HL-60 (cell line): ENCODE measurements around the gene UPF2.

ENCODE experiments used
- DNase-seq, 2 experiments: peaks; one replicate each; pipeline ENCODE4 v3.0.0-alpha.2; 2010 to 2020; ENCODE audit warnings: low read depth in 1 of 2, low spot score in 1 of 2
- H3K27ac ChIP-seq: fragments of 250-450 bp; sonication (Bioruptor Pico); replicated peaks from 2 replicates; pipeline ENCODE4 v1.5.1; 2020; ENCODE audit warnings: mild to moderate bottlenecking, moderate library complexity
- H3K27me3 ChIP-seq: fragments of 250-450 bp; sonication (Bioruptor Pico); 2 replicates; pipeline ENCODE4 v1.5.1; 2021; ENCODE audit warnings: mild to moderate bottlenecking, moderate library complexity; ENCODE audit not compliant: insufficient read depth, poor library complexity, severe bottlenecking
- H3K4me3 ChIP-seq: replicated peaks from 2 replicates; pipeline ENCODE4 v1.5.1; 2011; ENCODE audit warnings: mild to moderate bottlenecking, control low read depth, low read length; ENCODE audit not compliant: insufficient read depth
- GABPA ChIP-seq: IDR thresholded peaks from 2 replicates; pipeline ENCODE4 v1.6.1; 2012; ENCODE audit warnings: low read depth
- POLR2AphosphoS5 ChIP-seq: IDR thresholded peaks from 2 replicates; pipeline ENCODE4 v1.6.1; 2012; ENCODE audit warnings: low read depth
- SPI1 ChIP-seq: IDR thresholded peaks from 2 replicates; pipeline ENCODE4 v1.6.1; 2012; ENCODE audit warnings: low read depth, mild to moderate bottlenecking, borderline replicate concordance
- TF ChIP-seq, protein P1 (sequence below): IDR thresholded peaks from 2 replicates; pipeline ENCODE4 v1.6.1; 2012; ENCODE audit warnings: low read depth; ENCODE audit not compliant: insufficient replicate concordance
- TF ChIP-seq, protein P2 (sequence below): IDR thresholded peaks from one replicate; pipeline ENCODE4 v1.5.1; 2011; ENCODE audit warnings: low read length, control low read depth, inconsistent platforms; ENCODE audit not compliant: insufficient read depth

Gene UPF2

DNA sequence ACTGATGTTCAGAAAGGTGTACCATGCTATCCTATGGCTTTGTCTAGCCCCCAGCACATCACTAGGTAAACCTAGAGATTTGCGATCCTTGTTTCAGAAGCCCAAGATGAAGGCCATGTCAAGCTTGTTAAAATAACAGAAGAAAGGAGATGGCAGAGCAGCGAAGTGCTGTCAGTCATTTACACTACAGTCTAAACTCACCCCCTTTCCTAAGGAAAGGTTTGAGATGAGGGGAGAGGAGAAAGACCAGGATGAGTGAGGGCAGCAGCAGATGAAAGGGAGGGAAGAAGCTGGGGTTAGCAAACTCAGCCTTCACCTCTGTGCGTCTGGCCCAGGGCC, 144.6 kb downstream of the UPF2 start:
- Histone ChIP-seq H3K27ac (no peak overlapping the region), H3K27me3 (no peaks in the 10 kb centered on the region), H3K4me3 (no peak overlapping the region)
- DNase-seq: no peak
- TF ChIP-seq POLR2AphosphoS5: no peak

DNA sequence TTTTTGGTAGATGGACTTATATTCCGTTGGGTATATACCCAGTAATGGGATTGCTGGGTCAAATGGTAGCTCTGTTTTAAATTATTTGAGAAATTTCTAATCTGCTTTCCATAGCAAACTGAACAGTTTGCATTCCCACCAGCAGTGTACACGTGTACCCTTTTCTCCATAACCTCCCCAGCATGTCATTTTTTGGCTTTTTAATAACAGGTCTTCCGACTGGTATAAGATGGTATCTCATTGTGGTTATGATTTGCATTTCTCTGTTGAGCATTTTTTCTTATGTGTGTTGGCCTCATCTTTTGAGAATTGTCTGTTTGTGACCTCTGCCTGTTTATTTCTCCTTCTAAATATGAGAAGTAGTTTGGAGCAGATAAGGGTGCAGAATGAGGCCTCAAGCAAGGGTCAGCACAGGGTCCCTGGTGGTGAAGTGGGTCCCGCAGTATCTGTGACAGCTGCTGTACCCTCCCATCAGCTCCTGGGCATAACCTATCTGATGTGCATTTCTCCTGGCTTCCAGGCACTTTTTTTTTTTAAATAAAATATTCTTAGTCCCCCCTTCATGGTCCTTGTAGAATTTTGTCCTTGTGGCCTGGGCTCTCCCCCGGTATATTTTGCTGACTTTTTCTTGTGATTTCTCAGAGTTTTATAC, 145.9 kb downstream of the UPF2 start:
- TF ChIP-seq GABPA (no peak), POLR2AphosphoS5 (no peak), SPI1 (no peak)
- TF ChIP-seq, protein P1, sequence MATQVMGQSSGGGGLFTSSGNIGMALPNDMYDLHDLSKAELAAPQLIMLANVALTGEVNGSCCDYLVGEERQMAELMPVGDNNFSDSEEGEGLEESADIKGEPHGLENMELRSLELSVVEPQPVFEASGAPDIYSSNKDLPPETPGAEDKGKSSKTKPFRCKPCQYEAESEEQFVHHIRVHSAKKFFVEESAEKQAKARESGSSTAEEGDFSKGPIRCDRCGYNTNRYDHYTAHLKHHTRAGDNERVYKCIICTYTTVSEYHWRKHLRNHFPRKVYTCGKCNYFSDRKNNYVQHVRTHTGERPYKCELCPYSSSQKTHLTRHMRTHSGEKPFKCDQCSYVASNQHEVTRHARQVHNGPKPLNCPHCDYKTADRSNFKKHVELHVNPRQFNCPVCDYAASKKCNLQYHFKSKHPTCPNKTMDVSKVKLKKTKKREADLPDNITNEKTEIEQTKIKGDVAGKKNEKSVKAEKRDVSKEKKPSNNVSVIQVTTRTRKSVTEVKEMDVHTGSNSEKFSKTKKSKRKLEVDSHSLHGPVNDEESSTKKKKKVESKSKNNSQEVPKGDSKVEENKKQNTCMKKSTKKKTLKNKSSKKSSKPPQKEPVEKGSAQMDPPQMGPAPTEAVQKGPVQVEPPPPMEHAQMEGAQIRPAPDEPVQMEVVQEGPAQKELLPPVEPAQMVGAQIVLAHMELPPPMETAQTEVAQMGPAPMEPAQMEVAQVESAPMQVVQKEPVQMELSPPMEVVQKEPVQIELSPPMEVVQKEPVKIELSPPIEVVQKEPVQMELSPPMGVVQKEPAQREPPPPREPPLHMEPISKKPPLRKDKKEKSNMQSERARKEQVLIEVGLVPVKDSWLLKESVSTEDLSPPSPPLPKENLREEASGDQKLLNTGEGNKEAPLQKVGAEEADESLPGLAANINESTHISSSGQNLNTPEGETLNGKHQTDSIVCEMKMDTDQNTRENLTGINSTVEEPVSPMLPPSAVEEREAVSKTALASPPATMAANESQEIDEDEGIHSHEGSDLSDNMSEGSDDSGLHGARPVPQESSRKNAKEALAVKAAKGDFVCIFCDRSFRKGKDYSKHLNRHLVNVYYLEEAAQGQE: no peak
- TF ChIP-seq, protein P2, sequence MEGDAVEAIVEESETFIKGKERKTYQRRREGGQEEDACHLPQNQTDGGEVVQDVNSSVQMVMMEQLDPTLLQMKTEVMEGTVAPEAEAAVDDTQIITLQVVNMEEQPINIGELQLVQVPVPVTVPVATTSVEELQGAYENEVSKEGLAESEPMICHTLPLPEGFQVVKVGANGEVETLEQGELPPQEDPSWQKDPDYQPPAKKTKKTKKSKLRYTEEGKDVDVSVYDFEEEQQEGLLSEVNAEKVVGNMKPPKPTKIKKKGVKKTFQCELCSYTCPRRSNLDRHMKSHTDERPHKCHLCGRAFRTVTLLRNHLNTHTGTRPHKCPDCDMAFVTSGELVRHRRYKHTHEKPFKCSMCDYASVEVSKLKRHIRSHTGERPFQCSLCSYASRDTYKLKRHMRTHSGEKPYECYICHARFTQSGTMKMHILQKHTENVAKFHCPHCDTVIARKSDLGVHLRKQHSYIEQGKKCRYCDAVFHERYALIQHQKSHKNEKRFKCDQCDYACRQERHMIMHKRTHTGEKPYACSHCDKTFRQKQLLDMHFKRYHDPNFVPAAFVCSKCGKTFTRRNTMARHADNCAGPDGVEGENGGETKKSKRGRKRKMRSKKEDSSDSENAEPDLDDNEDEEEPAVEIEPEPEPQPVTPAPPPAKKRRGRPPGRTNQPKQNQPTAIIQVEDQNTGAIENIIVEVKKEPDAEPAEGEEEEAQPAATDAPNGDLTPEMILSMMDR: no peak
- Histone ChIP-seq H3K4me3 (no peak overlapping the region), H3K27me3 (no peaks in the 10 kb centered on the region), H3K27ac (no peak overlapping the region)
- DNase-seq: no peak

DNA sequence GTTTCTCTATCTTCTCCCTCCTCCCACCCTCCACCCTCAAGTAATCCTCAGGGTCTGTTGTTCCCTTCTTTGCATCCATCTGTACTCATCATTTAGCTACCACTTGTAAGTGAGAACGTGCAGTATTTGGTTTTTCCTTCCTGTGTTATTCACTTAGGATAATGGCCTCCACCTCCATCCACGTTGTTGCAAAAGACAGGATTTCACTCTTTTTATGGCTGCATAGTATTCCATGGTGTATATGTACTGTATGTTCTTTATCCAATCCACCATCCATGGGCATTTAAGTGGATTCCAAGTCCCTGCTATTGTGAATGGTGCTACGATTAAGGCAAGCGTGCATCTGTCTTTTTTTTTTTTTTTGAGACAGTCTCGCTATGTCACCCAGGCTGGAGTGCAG, 147.0 kb downstream of the UPF2 start:
- H3K27me3 ChIP-seq: no peaks in the 10 kb centered on the region
- no peak for DNase-seq
- no peak overlapping the region for H3K27ac ChIP-seq
- TF ChIP-seq POLR2AphosphoS5: no peak
- no peak for TF ChIP-seq SPI1
- TF ChIP-seq, protein P2: no peak
- no peak for TF ChIP-seq GABPA
- TF ChIP-seq, protein P1: no peak
- no peak overlapping the region for H3K4me3 ChIP-seq

DNA sequence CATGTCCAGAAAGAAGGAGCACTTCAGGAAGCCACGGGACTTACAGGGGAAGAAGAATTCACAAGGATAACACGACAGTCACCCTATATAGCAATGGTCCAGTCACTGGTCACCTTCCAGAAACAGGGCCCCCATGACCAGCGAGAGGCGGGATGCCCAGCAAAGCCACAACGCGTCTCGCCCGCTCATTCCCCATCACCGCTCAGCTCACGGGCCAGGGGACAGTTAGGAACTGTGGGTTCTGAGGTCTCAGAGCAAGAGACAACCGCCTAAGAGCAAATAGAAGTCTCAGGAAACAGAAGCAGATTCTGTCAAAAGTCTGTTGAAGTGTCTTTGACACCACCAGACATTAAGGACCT, 147.5 kb downstream of the UPF2 start:
- Histone ChIP-seq H3K27ac (no peak overlapping the region), H3K4me3 (no peak overlapping the region), H3K27me3 (no peaks in the 10 kb centered on the region)
- no peak for DNase-seq
- TF ChIP-seq, protein P2: no peak
- no peak for TF ChIP-seq POLR2AphosphoS5
